ENCODE results near the gene NMD3.
"Not testable (repeated sequence)": the region's sequence is repeated elsewhere in the genome, so short reads cannot be mapped to it uniquely, and the experiment has no call there.

GRCh38 chr3:161282387-161282786 is 61.3 kb downstream of the NMD3 start:
- TF ChIP-seq CTCF (IDR thresholded peaks at IDR 0.05); POLR2A (IDR thresholded peaks at IDR 0.05); POLR2AphosphoS5 (IDR thresholded peaks at IDR 0.05; ENCODE audit: insufficient read depth in 1 of 2, low read depth in 1 of 2): not testable (repeated sequence)

All from vagina (tissue), 2 donors.